ENCODE measurements around the gene CFDP1. TPM values are rescaled to one million over a fixed set of nuclear protein-coding genes. Genes with fewer than 3 reads are reported as not detected.

Gene CFDP1
- total RNA-seq, 1 experiment from 2014 or later = 44.7 TPM

- TF ChIP-seq, protein P1, sequence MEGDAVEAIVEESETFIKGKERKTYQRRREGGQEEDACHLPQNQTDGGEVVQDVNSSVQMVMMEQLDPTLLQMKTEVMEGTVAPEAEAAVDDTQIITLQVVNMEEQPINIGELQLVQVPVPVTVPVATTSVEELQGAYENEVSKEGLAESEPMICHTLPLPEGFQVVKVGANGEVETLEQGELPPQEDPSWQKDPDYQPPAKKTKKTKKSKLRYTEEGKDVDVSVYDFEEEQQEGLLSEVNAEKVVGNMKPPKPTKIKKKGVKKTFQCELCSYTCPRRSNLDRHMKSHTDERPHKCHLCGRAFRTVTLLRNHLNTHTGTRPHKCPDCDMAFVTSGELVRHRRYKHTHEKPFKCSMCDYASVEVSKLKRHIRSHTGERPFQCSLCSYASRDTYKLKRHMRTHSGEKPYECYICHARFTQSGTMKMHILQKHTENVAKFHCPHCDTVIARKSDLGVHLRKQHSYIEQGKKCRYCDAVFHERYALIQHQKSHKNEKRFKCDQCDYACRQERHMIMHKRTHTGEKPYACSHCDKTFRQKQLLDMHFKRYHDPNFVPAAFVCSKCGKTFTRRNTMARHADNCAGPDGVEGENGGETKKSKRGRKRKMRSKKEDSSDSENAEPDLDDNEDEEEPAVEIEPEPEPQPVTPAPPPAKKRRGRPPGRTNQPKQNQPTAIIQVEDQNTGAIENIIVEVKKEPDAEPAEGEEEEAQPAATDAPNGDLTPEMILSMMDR (IDR thresholded peaks at IDR 0.05; ENCODE audit: unreplicated experiment) = no peak
- BruUV-seq (replicated peaks) = no TSS peak
- H3K27me3 Mint-ChIP-seq (ENCODE audit: insufficient read depth, unreplicated experiment) = no peaks in the 10 kb centered on the region
- H3K9me3 Mint-ChIP-seq (ENCODE audit: unreplicated experiment) = no peaks in the 10 kb centered on the region
- intact Hi-C loops (cut with micrococcal nuclease) = no loop called here
- CTCF ChIA-PET = interaction anchor here (0.6 to 1.2 kb wide), 5 partner anchors 9 to 160 kb away, joined by 3 to 4 read pairs (median 4); no protein-coding TSS in a partner anchor
- POLR2A ChIA-PET = interaction anchor here (0.6 to 0.9 kb wide), 2 partner anchors 12 to 41 kb away, joined by 3 read pairs; partner anchors contain the start of gene TMEM170A
- no peak overlapping the region for H3K4me3 Mint-ChIP-seq (ENCODE audit: unreplicated experiment)
- DNase-seq (ENCODE audit: unreplicated experiment) = no peak
- peaks cover 13% of the 10 kb centered on the region for H3K36me3 Mint-ChIP-seq (ENCODE audit: insufficient read depth, unreplicated experiment)
- no peak overlapping the region for H3K27ac Mint-ChIP-seq (ENCODE audit: low read depth, unreplicated experiment)
- H3K4me1 Mint-ChIP-seq (ENCODE audit: insufficient read depth, unreplicated experiment) = peaks cover 17% of the 10 kb centered on the region
Observed at GRCh38 chr16:75423723-75424104, 9.6 kb downstream of the CFDP1 start.

DNA sequence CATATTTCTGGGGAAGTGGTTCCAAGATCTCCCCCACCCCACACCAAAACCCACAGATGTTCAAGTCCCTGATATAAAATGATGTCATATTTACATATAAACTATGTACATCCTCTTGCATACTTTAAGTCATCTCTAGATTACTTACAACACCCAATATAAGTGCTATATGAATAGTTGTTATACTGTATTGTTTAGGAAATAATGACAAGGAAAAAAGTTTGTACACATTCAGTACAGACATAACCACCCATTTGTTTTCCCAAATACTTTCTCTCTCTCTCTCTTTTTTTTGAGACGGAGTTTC is 11.5 kb downstream of the CFDP1 start:
- DNase-seq (ENCODE audit: unreplicated experiment) = no peak
- H3K4me1 Mint-ChIP-seq (ENCODE audit: insufficient read depth, unreplicated experiment) = peaks cover 20% of the 10 kb centered on the region
- H3K27me3 Mint-ChIP-seq (ENCODE audit: insufficient read depth, unreplicated experiment) = no peaks in the 10 kb centered on the region
- H3K36me3 Mint-ChIP-seq (ENCODE audit: insufficient read depth, unreplicated experiment) = peaks cover 14% of the 10 kb centered on the region
- H3K9me3 Mint-ChIP-seq (ENCODE audit: unreplicated experiment) = no peaks in the 10 kb centered on the region
- TF ChIP-seq, protein P1 (IDR thresholded peaks at IDR 0.05; ENCODE audit: unreplicated experiment) = no peak
- BruUV-seq (replicated peaks) = no TSS peak
- intact Hi-C loops (cut with micrococcal nuclease) = no loop called here
- POLR2A ChIA-PET = interaction anchor here (0.9 to 4.5 kb wide), 9 partner anchors 9 to 222 kb away, joined by 3 to 48 read pairs (median 3); partner anchors contain the start of genes CFDP1, TMEM170A and TMEM231
- H3K4me3 Mint-ChIP-seq (ENCODE audit: unreplicated experiment) = no peak overlapping the region
- peak overlapping the region; percentile 83 for H3K27ac Mint-ChIP-seq (ENCODE audit: low read depth, unreplicated experiment)
- CTCF ChIA-PET = interaction anchor here (1.2 kb wide), 1 partner anchor 51 kb away, joined by 5 read pairs; no protein-coding TSS in a partner anchor

GRCh38 chr16:75420987-75421819 is 12.1 kb downstream of the CFDP1 start:
- TF ChIP-seq, protein P1 (IDR thresholded peaks at IDR 0.05; ENCODE audit: unreplicated experiment) = no peak
- intact Hi-C loops (cut with micrococcal nuclease) = no loop called here
- Mint-ChIP-seq H3K27me3 (ENCODE audit: insufficient read depth, unreplicated experiment) (no peaks in the 10 kb centered on the region), H3K36me3 (ENCODE audit: insufficient read depth, unreplicated experiment) (peaks cover 10% of the 10 kb centered on the region), H3K4me3 (ENCODE audit: unreplicated experiment) (peak overlapping the region; percentile 69), H3K27ac (ENCODE audit: low read depth, unreplicated experiment) (peak overlapping the region; percentile 83), H3K9me3 (ENCODE audit: unreplicated experiment) (no peaks in the 10 kb centered on the region), H3K4me1 (ENCODE audit: insufficient read depth, unreplicated experiment) (peaks cover 20% of the 10 kb centered on the region)
- no TSS peak for BruUV-seq (replicated peaks)
- POLR2A ChIA-PET = interaction anchor here (0.6 to 4.5 kb wide), 13 partner anchors 9 to 222 kb away, joined by 3 to 48 read pairs (median 3); partner anchors contain the start of genes CFDP1, GABARAPL2, TMEM170A and TMEM231
- CTCF ChIA-PET = interaction anchor here (0.6 to 1.7 kb wide), 4 partner anchors 44 to 332 kb away, joined by 3 to 9 read pairs (median 3); partner anchors contain the start of gene TMEM170A
- peak; percentile 55 for DNase-seq (ENCODE audit: unreplicated experiment)

- no TSS peak for BruUV-seq (replicated peaks)
- intact Hi-C loops (cut with micrococcal nuclease) = no loop called here
- ChIA-PET CTCF (interaction anchor here (0.6 to 1.2 kb wide), 2 partner anchors 163 to 172 kb away, joined by 3 read pairs; no protein-coding TSS in a partner anchor), POLR2A (interaction anchor here (0.6 to 0.9 kb wide), 3 partner anchors 12 to 23 kb away, joined by 3 to 4 read pairs (median 3); partner anchors contain the start of gene CFDP1)
- Mint-ChIP-seq H3K9me3 (ENCODE audit: unreplicated experiment) (no peaks in the 10 kb centered on the region), H3K4me1 (ENCODE audit: insufficient read depth, unreplicated experiment) (peaks cover 20% of the 10 kb centered on the region), H3K36me3 (ENCODE audit: insufficient read depth, unreplicated experiment) (peaks cover 21% of the 10 kb centered on the region), H3K27ac (ENCODE audit: low read depth, unreplicated experiment) (no peak overlapping the region), H3K27me3 (ENCODE audit: insufficient read depth, unreplicated experiment) (no peaks in the 10 kb centered on the region), H3K4me3 (ENCODE audit: unreplicated experiment) (no peak overlapping the region)
- DNase-seq (ENCODE audit: unreplicated experiment) = no peak
- TF ChIP-seq, protein P1 (IDR thresholded peaks at IDR 0.05; ENCODE audit: unreplicated experiment) = no peak
Observed at GRCh38 chr16:75416904-75417565, 16.3 kb downstream of the CFDP1 start.

All from MCF 10A (cell line).